Heart left ventricle (tissue), 13 donors: ENCODE data around the gene RHPN2.

Experiments used
- POLR2A ChIP-seq, 2 donors: fragments of 450-650 bp; IDR thresholded peaks; one replicate each; pipeline ENCODE4 v1.6.1; 2017; ENCODE audit warnings: antibody characterized with exemption in 2 of 2, mild to moderate bottlenecking in 2 of 2, moderate library complexity in 2 of 2
- TF ChIP-seq, protein P1 (sequence below), 12 donors: fragments of 200-600 bp; sonication (generic) in 4 of 12; IDR thresholded peaks; one replicate each; pipeline versions ENCODE4 v1.5.0 to v1.8.0; 2018 to 2022; ENCODE audit warnings: antibody characterized with exemption in 12 of 12, mild to moderate bottlenecking in 5 of 12
- donor health status: ischemic (EF 13 %, LVEDD 7.1; RV severe dilation, severe dysfunction).
- donor health status: DM: no; HTN: yes; CAD: no.
- donor health status: DM: no; HTN: no; CAD: no.
- donor health status: ischemic (EF 25% LVEDD 6.9; RV normal size, moderate dysfunction).
- donor health status: ischemic (EF 25% LVEDD 5.7; RV mildly dilated, moderate dysfunction).
- donor health status: ischemic (EF 35%, LVEDD 5.7; RV mildly dilated, moderate dysfunction).
- donor health status: nonischemic (EF 11% LVEDD 7.7; RV severe dilation, severe dysfunction).
- donor health status: DM: yes; HTN: yes; CAD: no.
- donor health status: PGD.
- donor health status: ischemic (EF 29% LVEDD 5.4; RV normal size, mild dysfunction).
- donor health status: nonischemic (EF 23%, LVEDD 6.1; RV moderate dilation, normal function).

DNA sequence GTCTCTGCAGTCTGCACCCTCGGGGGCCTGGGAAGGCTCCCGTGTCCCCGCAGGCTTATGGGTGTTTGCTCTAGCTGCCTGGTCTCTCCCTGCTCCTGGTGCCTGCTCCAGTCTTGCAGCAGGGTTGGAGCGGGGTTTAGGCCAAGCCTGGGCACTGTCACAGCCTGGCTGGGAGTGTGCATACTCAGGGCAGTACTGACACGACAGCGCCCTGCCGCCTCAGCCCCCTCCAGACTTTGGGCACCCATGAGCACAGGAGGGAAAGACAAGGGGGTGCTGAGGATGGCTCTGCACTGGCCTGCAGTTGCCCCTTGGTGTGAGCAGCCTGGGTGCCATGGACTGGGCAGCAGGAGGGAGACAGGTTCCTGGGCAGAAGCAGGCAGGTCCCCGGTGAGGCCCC is 128.6 kb downstream of the RHPN2 start:
- TF ChIP-seq, protein P1, sequence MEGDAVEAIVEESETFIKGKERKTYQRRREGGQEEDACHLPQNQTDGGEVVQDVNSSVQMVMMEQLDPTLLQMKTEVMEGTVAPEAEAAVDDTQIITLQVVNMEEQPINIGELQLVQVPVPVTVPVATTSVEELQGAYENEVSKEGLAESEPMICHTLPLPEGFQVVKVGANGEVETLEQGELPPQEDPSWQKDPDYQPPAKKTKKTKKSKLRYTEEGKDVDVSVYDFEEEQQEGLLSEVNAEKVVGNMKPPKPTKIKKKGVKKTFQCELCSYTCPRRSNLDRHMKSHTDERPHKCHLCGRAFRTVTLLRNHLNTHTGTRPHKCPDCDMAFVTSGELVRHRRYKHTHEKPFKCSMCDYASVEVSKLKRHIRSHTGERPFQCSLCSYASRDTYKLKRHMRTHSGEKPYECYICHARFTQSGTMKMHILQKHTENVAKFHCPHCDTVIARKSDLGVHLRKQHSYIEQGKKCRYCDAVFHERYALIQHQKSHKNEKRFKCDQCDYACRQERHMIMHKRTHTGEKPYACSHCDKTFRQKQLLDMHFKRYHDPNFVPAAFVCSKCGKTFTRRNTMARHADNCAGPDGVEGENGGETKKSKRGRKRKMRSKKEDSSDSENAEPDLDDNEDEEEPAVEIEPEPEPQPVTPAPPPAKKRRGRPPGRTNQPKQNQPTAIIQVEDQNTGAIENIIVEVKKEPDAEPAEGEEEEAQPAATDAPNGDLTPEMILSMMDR (IDR thresholded peaks at IDR 0.05), result no peak
- no peak for TF ChIP-seq POLR2A (IDR thresholded peaks at IDR 0.05)
